WTC11 (cell line): Measurements from ENCODE around the gene CLDN25. TPM values are rescaled to one million over a fixed set of nuclear protein-coding genes. Genes with fewer than 3 reads are reported as not detected.

ENCODE experiments used
- ATAC-seq: fragments of 200-7000 bp; cut with Tn5 transposase; 2 replicates; pipeline ENCODE4 v1.10.0; 2021; ENCODE audit warnings: mild to moderate bottlenecking, moderate library complexity
- CTCF ChIA-PET: fragments of 300-600 bp; sonication (Branson Sonifier 250); formaldehyde crosslinking; loops from one replicate; lab custom pipeline; 2021; ENCODE audit warnings: antibody characterized with exemption; lab: Charles Lee
- POLR2A ChIA-PET: fragments of 350-600 bp; sonication (Branson Sonifier 250); formaldehyde crosslinking; loops from one replicate; lab custom pipeline; 2021; ENCODE audit warnings: antibody characterized with exemption; lab: Charles Lee
- DNase-seq: peaks from one replicate; pipeline ENCODE4 v3.0.0; 2021; ENCODE audit warnings: low spot score
- H3K27ac Mint-ChIP-seq: 2 replicates; pipeline ENCODE4 v1.8.0; 2021; ENCODE audit warnings: mixed read lengths
- H3K27me3 Mint-ChIP-seq: 2 replicates; pipeline ENCODE4 v1.8.0; 2021; ENCODE audit warnings: low read depth, mild to moderate bottlenecking, moderate library complexity, mixed read lengths
- H3K36me3 Mint-ChIP-seq: 2 replicates; pipeline ENCODE4 v1.8.0; 2021; ENCODE audit warnings: mixed read lengths
- H3K4me1 Mint-ChIP-seq: 2 replicates; pipeline ENCODE4 v1.8.0; 2022; ENCODE audit warnings: mixed read lengths
- H3K4me3 Mint-ChIP-seq: 2 replicates; pipeline ENCODE4 v1.8.0; 2021; ENCODE audit warnings: mild to moderate bottlenecking, moderate library complexity, mixed read lengths
- H3K9me3 Mint-ChIP-seq: 2 replicates; pipeline ENCODE4 v1.8.0; 2021; ENCODE audit warnings: mixed read lengths
- ATF3 ChIP-seq: sonication (generic); formaldehyde crosslinking; conservative IDR thresholded peaks from 2 replicates; pipeline ENCODE4 v1.8.1; 2022; ENCODE audit warnings: mild to moderate bottlenecking, missing genetic modification reagents
- CTCF ChIP-seq: fragments of 200-600 bp; IDR thresholded peaks from 2 replicates; pipeline ENCODE4 v1.8.0; 2022; ENCODE audit warnings: antibody characterized with exemption
- FOXP1 ChIP-seq: sonication (generic); formaldehyde crosslinking; IDR thresholded peaks from 2 replicates; pipeline ENCODE4 v1.8.0; 2022; ENCODE audit warnings: missing genetic modification reagents, mild to moderate bottlenecking, moderate library complexity, borderline replicate concordance
- JUN ChIP-seq: sonication (generic); formaldehyde crosslinking; IDR thresholded peaks from 2 replicates; pipeline ENCODE4 v1.8.0; 2023; ENCODE audit warnings: mild to moderate bottlenecking, missing genetic modification reagents
- MXD4 ChIP-seq: fragments of 250-450 bp; sonication (Bioruptor Pico); IDR thresholded peaks from 2 replicates; pipeline ENCODE4 v1.8.0; 2021; ENCODE audit warnings: mild to moderate bottlenecking, moderate library complexity, borderline replicate concordance
- NFATC4 ChIP-seq: fragments of 250-450 bp; sonication (Bioruptor Pico); IDR thresholded peaks from 2 replicates; pipeline ENCODE4 v1.9.0; 2021; ENCODE audit warnings: mild to moderate bottlenecking
- NFE2L1 ChIP-seq: sonication (generic); formaldehyde crosslinking; IDR thresholded peaks from 2 replicates; pipeline ENCODE4 v1.8.1; 2023; ENCODE audit warnings: missing genetic modification reagents
- SOX15 ChIP-seq: fragments of 250-450 bp; sonication (Bioruptor Pico); IDR thresholded peaks from 2 replicates; pipeline ENCODE4 v1.9.0; 2021; ENCODE audit warnings: mild to moderate bottlenecking
- ZMAT4 ChIP-seq: fragments of 250-450 bp; sonication (Bioruptor Pico); IDR thresholded peaks from 2 replicates; pipeline ENCODE4 v1.9.0; 2021; ENCODE audit warnings: mild to moderate bottlenecking
- ZNF317 ChIP-seq: sonication (generic); formaldehyde crosslinking; IDR thresholded peaks from 2 replicates; pipeline ENCODE4 v1.8.1; 2023; ENCODE audit warnings: low read depth, mild to moderate bottlenecking, moderate library complexity, missing genetic modification reagents, borderline replicate concordance
- total RNA-seq: library from RNA; stranded (reverse); gene quantifications from 3 replicates; pipeline ENCODE4 v1.2.3, GENCODE V29; 2021
- TF ChIP-seq, protein P1 (sequence below): fragments of 250-450 bp; sonication (Bioruptor Pico); conservative IDR thresholded peaks from 2 replicates; pipeline ENCODE4 v1.9.0; 2021; ENCODE audit warnings: mild to moderate bottlenecking
- TF ChIP-seq, protein P2 (sequence below): sonication (generic); formaldehyde crosslinking; IDR thresholded peaks from 2 replicates; pipeline ENCODE4 v1.8.0; 2023; ENCODE audit warnings: missing genetic modification reagents, mild to moderate bottlenecking, borderline replicate concordance
- TF ChIP-seq, protein P3 (sequence below): sonication (generic); formaldehyde crosslinking; IDR thresholded peaks from 2 replicates; pipeline ENCODE4 v1.8.1; 2022; ENCODE audit warnings: missing genetic modification reagents, borderline replicate concordance

Gene CLDN25
- total RNA-seq, 1 experiment from 2014 or later, result not detected

- TF ChIP-seq, protein P1, sequence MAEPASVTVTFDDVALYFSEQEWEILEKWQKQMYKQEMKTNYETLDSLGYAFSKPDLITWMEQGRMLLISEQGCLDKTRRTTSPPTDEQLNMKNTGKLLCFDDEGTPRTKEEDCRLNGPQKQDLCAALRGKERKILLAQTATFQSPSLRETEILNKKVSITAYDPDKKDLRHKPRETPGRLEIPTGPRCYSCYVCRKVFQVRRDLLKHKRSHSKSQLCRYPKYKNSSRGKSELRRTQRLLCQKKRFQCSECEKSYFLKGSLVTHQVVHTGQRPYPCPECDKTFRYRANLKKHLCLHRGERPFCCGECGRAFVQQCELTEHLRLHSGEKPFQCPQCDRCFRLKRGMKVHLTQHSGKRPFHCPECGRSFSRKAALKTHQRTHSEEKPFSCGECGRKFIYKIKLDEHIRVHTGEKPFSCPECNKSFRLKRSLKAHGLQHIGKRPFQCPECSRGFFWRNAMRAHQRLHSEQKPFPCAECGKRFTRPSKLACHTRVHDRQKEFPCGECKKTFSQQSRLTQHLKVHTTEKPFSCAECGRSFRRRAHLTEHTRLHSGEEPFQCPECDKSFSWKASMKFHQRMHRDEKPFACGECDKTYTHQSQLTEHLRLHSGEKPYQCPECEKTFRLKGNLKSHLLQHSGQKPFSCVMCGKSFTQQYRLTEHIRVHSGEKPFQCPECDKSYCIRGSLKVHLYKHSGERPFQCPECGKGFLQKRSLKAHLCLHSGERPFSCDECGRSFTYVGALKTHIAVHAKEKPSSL (CRISPR knock-in tag), result no peak
- TF ChIP-seq CTCF (peak; percentile 53), SOX15 (CRISPR knock-in tag) (no peak), ZNF317 (CRISPR knock-in tag) (no peak), MXD4 (CRISPR knock-in tag) (no peak), ZMAT4 (CRISPR knock-in tag) (no peak), JUN (CRISPR knock-in tag) (peak; percentile 35; the same call in 1 of the 2 replicates), NFE2L1 (CRISPR knock-in tag) (no peak), FOXP1 (CRISPR knock-in tag) (peak; percentile 41; the same call in 1 of the 2 replicates), ATF3 (CRISPR knock-in tag) (no peak)
- TF ChIP-seq, protein P2, sequence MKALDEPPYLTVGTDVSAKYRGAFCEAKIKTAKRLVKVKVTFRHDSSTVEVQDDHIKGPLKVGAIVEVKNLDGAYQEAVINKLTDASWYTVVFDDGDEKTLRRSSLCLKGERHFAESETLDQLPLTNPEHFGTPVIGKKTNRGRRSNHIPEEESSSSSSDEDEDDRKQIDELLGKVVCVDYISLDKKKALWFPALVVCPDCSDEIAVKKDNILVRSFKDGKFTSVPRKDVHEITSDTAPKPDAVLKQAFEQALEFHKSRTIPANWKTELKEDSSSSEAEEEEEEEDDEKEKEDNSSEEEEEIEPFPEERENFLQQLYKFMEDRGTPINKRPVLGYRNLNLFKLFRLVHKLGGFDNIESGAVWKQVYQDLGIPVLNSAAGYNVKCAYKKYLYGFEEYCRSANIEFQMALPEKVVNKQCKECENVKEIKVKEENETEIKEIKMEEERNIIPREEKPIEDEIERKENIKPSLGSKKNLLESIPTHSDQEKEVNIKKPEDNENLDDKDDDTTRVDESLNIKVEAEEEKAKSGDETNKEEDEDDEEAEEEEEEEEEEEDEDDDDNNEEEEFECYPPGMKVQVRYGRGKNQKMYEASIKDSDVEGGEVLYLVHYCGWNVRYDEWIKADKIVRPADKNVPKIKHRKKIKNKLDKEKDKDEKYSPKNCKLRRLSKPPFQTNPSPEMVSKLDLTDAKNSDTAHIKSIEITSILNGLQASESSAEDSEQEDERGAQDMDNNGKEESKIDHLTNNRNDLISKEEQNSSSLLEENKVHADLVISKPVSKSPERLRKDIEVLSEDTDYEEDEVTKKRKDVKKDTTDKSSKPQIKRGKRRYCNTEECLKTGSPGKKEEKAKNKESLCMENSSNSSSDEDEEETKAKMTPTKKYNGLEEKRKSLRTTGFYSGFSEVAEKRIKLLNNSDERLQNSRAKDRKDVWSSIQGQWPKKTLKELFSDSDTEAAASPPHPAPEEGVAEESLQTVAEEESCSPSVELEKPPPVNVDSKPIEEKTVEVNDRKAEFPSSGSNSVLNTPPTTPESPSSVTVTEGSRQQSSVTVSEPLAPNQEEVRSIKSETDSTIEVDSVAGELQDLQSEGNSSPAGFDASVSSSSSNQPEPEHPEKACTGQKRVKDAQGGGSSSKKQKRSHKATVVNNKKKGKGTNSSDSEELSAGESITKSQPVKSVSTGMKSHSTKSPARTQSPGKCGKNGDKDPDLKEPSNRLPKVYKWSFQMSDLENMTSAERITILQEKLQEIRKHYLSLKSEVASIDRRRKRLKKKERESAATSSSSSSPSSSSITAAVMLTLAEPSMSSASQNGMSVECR (CRISPR knock-in tag), result peak; percentile 70; the same call in 1 of the 2 replicates
Observed at GRCh38 chr11:113773416-113774173, 6.0 kb upstream of the CLDN25 start, which contains the start of gene ZW10 (continued).

DNA sequence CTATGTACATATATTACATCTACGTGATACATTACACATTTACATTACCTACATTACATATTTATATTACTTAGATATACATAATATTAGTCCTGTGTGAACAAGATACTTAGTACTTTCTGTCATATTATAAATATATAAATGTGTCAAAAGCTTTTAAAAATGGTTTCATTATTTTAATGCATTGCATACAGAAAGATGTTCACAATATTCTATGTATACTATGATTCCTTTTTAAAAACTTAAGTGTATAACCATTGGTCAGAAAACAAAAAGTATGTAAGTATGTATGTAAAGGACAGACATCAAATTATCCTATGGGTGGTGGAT lies 5.5 kb upstream of the CLDN25 start:
- Mint-ChIP-seq H3K27ac (no peak overlapping the region), H3K4me1 (peaks cover 10% of the 10 kb centered on the region), H3K36me3 (peaks cover 6% of the 10 kb centered on the region; the same call in 1 of the 2 replicates), H3K9me3 (no peaks in the 10 kb centered on the region), H3K4me3 (peak overlapping the region; percentile 100), H3K27me3 (peaks cover 15% of the 10 kb centered on the region)
- TF ChIP-seq NFATC4 (CRISPR knock-in tag) (no peak), MXD4 (CRISPR knock-in tag) (no peak), CTCF (peak; percentile 7; the same call in 1 of the 2 replicates)
- TF ChIP-seq, protein P3, sequence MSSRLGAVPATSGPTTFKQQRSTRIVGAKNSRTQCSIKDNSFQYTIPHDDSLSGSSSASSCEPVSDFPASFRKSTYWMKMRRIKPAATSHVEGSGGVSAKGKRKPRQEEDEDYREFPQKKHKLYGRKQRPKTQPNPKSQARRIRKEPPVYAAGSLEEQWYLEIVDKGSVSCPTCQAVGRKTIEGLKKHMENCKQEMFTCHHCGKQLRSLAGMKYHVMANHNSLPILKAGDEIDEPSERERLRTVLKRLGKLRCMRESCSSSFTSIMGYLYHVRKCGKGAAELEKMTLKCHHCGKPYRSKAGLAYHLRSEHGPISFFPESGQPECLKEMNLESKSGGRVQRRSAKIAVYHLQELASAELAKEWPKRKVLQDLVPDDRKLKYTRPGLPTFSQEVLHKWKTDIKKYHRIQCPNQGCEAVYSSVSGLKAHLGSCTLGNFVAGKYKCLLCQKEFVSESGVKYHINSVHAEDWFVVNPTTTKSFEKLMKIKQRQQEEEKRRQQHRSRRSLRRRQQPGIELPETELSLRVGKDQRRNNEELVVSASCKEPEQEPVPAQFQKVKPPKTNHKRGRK (CRISPR knock-in tag), result no peak
- ChIA-PET POLR2A (no interaction called here), CTCF (interaction anchor here (1.0 to 2.2 kb wide), 4 partner anchors 8 to 128 kb away, joined by 3 to 11 read pairs (median 8); no protein-coding TSS in a partner anchor)
- no peak for DNase-seq
- ATAC-seq, result no peak
